Upper lobe of right lung (tissue), 1 donor: Measurements from ENCODE around the gene GRAMD1B. TPM values are rescaled to one million over a fixed set of nuclear protein-coding genes. Genes with fewer than 3 reads are reported as not detected.

Experiments used
- ATAC-seq: fragments of 200-7000 bp; cut with Tn5 transposase; one replicate; pipeline ENCODE4 v1.9.1; 2020; ENCODE audit warnings: mild to moderate bottlenecking, moderate library complexity
- DNase-seq: peaks from one replicate; pipeline ENCODE4 v3.0.0-alpha.2; 2020
- H3K27ac ChIP-seq: fragments of 200-600 bp; one replicate; pipeline ENCODE4 v1.8.0; 2022
- H3K27me3 ChIP-seq: fragments of 200-600 bp; one replicate; pipeline ENCODE4 v1.8.0; 2022; ENCODE audit warnings: mild to moderate bottlenecking
- H3K36me3 ChIP-seq: fragments of 200-600 bp; one replicate; pipeline ENCODE4 v1.8.0; 2022
- H3K4me1 ChIP-seq: fragments of 200-600 bp; one replicate; pipeline ENCODE4 v1.8.0; 2022
- H3K4me3 ChIP-seq: fragments of 200-600 bp; one replicate; pipeline ENCODE4 v1.8.0; 2022; ENCODE audit warnings: mild to moderate bottlenecking
- H3K9me3 ChIP-seq: fragments of 200-600 bp; one replicate; pipeline ENCODE4 v1.8.0; 2022
- CTCF ChIP-seq: fragments of 200-600 bp; IDR thresholded peaks from one replicate; pipeline ENCODE4 v1.8.0; 2022; ENCODE audit warnings: antibody characterized with exemption
- intact Hi-C: fragments of 100-400 bp; cut with DNase I; formaldehyde crosslinking; loops from one replicate; pipeline ENCODE4 v1.11.0; 2022
- total RNA-seq: library from RNA; stranded (reverse); fragmentation: NEBNext Ultra II Directional; extraction: Animal tissue kit (Norgen Biotek cat#: 25700); gene quantifications from one replicate; pipeline ENCODE4 v1.2.1, GENCODE V29; 2021
- donor health status: DM: no; HTN: yes; CAD: no; lungs with severe emphysema.

The GRAMD1B gene
- total RNA-seq, 1 donor from 2014 or later = 4.8 TPM

GRCh38 chr11:123640677-123641494, 210.8 kb downstream of the GRAMD1B start:
- intact Hi-C loops = no loop called here
- Histone ChIP-seq H3K4me3 (no peak overlapping the region), H3K27me3 (no peaks in the 10 kb centered on the region), H3K36me3 (no peaks in the 10 kb centered on the region), H3K9me3 (no peaks in the 10 kb centered on the region), H3K27ac (no peak overlapping the region), H3K4me1 (no peaks in the 10 kb centered on the region)
- ATAC-seq (peak; percentile 85), DNase-seq (peak; percentile 71)
- TF ChIP-seq CTCF = peak; percentile 68

- no peak overlapping the region for H3K27ac ChIP-seq
- no peaks in the 10 kb centered on the region for H3K4me1 ChIP-seq
- no peak for ATAC-seq
- no peak overlapping the region for H3K4me3 ChIP-seq
- no peak for DNase-seq
- no peaks in the 10 kb centered on the region for H3K27me3 ChIP-seq
- no peaks in the 10 kb centered on the region for H3K36me3 ChIP-seq
- H3K9me3 ChIP-seq = no peaks in the 10 kb centered on the region
- TF ChIP-seq CTCF = no peak
- intact Hi-C loops = no loop called here
Observed at GRCh38 chr11:123641495-123641840, 211.4 kb downstream of the GRAMD1B start.

GRCh38 chr11:123642435-123642834, 212.4 kb downstream of the GRAMD1B start:
- intact Hi-C loops = no loop called here
- Histone ChIP-seq H3K4me3 (no peak overlapping the region), H3K27ac (no peak overlapping the region), H3K4me1 (no peaks in the 10 kb centered on the region), H3K9me3 (no peaks in the 10 kb centered on the region), H3K27me3 (no peaks in the 10 kb centered on the region), H3K36me3 (no peaks in the 10 kb centered on the region)
- ATAC-seq (no peak), DNase-seq (no peak)
- TF ChIP-seq CTCF = no peak

GRCh38 chr11:123645286-123645975, 215.4 kb downstream of the GRAMD1B start:
- TF ChIP-seq CTCF = no peak
- ATAC-seq = no peak
- Histone ChIP-seq H3K27ac (no peak overlapping the region), H3K36me3 (no peaks in the 10 kb centered on the region), H3K4me1 (no peaks in the 10 kb centered on the region), H3K9me3 (no peaks in the 10 kb centered on the region), H3K4me3 (no peak overlapping the region), H3K27me3 (peaks cover 4% of the 10 kb centered on the region)
- no peak for DNase-seq
- intact Hi-C loops = no loop called here

- DNase-seq = no peak
- Histone ChIP-seq H3K9me3 (no peaks in the 10 kb centered on the region), H3K4me1 (peaks cover 14% of the 10 kb centered on the region), H3K27me3 (peaks cover 54% of the 10 kb centered on the region), H3K27ac (no peak overlapping the region), H3K4me3 (no peak overlapping the region), H3K36me3 (no peaks in the 10 kb centered on the region)
- no peak for TF ChIP-seq CTCF
- intact Hi-C loops = no loop called here
- ATAC-seq = no peak
Observed at GRCh38 chr11:123650901-123651300, 220.8 kb downstream of the GRAMD1B start.
